ENCODE data around the gene SNRNP27.

- TF ChIP-seq, protein P1, sequence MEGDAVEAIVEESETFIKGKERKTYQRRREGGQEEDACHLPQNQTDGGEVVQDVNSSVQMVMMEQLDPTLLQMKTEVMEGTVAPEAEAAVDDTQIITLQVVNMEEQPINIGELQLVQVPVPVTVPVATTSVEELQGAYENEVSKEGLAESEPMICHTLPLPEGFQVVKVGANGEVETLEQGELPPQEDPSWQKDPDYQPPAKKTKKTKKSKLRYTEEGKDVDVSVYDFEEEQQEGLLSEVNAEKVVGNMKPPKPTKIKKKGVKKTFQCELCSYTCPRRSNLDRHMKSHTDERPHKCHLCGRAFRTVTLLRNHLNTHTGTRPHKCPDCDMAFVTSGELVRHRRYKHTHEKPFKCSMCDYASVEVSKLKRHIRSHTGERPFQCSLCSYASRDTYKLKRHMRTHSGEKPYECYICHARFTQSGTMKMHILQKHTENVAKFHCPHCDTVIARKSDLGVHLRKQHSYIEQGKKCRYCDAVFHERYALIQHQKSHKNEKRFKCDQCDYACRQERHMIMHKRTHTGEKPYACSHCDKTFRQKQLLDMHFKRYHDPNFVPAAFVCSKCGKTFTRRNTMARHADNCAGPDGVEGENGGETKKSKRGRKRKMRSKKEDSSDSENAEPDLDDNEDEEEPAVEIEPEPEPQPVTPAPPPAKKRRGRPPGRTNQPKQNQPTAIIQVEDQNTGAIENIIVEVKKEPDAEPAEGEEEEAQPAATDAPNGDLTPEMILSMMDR (IDR thresholded peaks at IDR 0.05): no peak
- TF ChIP-seq POLR2A (IDR thresholded peaks at IDR 0.05): no peak
Measured at GRCh38 chr2:69907216-69907615, 13.5 kb downstream of the SNRNP27 start.
